Testis (tissue), 3 donors: ENCODE results near the gene ATF6B. TPM values are rescaled to one million over a fixed set of nuclear protein-coding genes. Genes with fewer than 3 reads are reported as not detected.
A peak's percentile ranks its signal among the peaks of the same experiment; 100 is the strongest.
"Not testable (repeated sequence)": the region's sequence is repeated elsewhere in the genome, so short reads cannot be mapped to it uniquely, and the experiment has no call there.

Experiments
- DNase-seq: peaks from one replicate; pipeline ENCODE4 v3.0.0-alpha.2; 2019
- H3K27ac ChIP-seq, 2 donors: fragments of 200-600 bp; sonication (generic); one replicate each; pipeline ENCODE4 v1.5.1; 2019
- H3K27me3 ChIP-seq: fragments of 200-600 bp; sonication (generic); one replicate; pipeline ENCODE4 v1.5.1; 2019
- H3K36me3 ChIP-seq: fragments of 200-600 bp; sonication (generic); one replicate; pipeline ENCODE4 v1.5.1; 2017; ENCODE audit warnings: low read depth; ENCODE audit errors: missing control alignments
- H3K4me1 ChIP-seq: fragments of 200-600 bp; sonication (generic); one replicate; pipeline ENCODE4 v1.5.1; 2019
- H3K4me3 ChIP-seq, 2 donors: fragments of 200-600 bp; sonication (generic); one replicate each; pipeline ENCODE4 v1.5.1; 2017 to 2019
- H3K9me3 ChIP-seq: fragments of 200-600 bp; sonication (generic); one replicate; pipeline ENCODE4 v1.5.1; 2017
- CTCF ChIP-seq, 3 experiments: fragments of 450-650 bp in 2 of 3; fragments of 200-600 bp in 1 of 3; sonication (generic) in 1 of 3; IDR thresholded peaks; one replicate each; pipeline ENCODE4 v1.5.1; 2016 to 2019; ENCODE audit warnings: antibody characterized with exemption in 3 of 3, mild to moderate bottlenecking in 2 of 3, moderate library complexity in 1 of 3
- POLR2A ChIP-seq: fragments of 450-650 bp; IDR thresholded peaks from one replicate; pipeline ENCODE4 v1.6.1; 2017; ENCODE audit warnings: antibody characterized with exemption, mild to moderate bottlenecking, moderate library complexity
- whole genome bisulfite sequencing, 2 donors: methylation state at CpG; one replicate each; pipeline ENCODE4 v1.1.5; 2018; 5-methylcytosine and 5-hydroxymethylcytosine counted together
- intact Hi-C: fragments of 100-400 bp; cut with DNase I; formaldehyde crosslinking; loops from one replicate; pipeline ENCODE4 v1.15.1; 2023; ENCODE audit warnings: low total_unique reads
- polyA plus RNA-seq: library from polyadenylated mRNA; stranded (reverse); fragments of 350-450 nt; fragmentation: Illumina TruSeq; extraction: RNeasy Lipid Tissue Mini Kit (QIAGEN cat#74804); gene quantifications from one replicate; pipeline ENCODE4 v1.2.3, GENCODE V29; 2014; ENCODE audit warnings: low read depth, low replicate concordance; ENCODE audit not compliant: insufficient read depth
- total RNA-seq, 2 donors: library from RNA; depleted of rRNA; stranded (reverse); fragments of >200 nt; gene quantifications; one replicate each; pipeline ENCODE4 v1.2.3, GENCODE V29; 2016

Gene ATF6B
- total and polyA plus RNA-seq, 3 donors from 2014 or later: 76.3 to 138 (median 120) TPM

DNA sequence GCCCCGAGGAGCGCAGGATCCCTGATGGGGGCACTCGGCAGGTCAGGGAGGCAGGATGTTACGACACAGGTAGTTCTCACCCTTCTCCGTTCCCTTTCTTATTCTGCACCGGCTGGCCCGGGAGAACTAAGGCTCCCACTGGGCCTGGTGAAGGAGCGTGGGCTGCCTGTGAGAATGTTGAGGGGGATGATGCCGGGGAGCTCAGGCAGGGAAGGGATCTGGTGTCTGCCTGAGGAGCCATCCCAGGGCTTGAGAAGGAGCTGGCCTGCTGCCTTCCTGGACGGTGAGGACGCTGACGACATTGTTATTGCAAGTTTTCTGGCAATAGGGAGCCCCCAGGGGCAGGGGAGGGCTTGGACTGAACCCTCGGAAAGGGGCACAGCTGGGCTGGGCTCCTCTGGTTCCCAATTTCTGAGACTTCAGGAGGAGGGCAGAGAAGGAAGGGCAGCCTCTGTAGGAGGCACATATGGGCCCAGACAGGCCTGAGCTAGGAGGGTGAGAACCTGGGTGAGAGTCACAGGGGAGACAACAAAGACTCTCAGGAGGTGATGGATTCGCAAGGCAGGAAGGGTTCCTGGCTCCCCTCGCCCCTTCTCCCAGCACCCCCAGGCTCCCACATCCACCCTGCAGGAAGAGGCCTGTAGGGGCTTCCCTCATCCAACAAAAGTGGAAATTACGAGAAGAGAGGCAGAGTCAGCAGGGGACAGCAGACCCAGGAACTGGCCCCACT, 57.1 kb downstream of the ATF6B start:
- peak; percentile 41 for DNase-seq

GRCh38 chr6:32069878-32070515, 58.0 kb downstream of the ATF6B start:
- intact Hi-C loops: no loop called here
- Histone ChIP-seq H3K36me3 (no peaks in the 10 kb centered on the region), H3K27me3 (no peaks in the 10 kb centered on the region), H3K27ac (no peak overlapping the region), H3K4me3 (no peak overlapping the region), H3K4me1 (peaks cover 3% of the 10 kb centered on the region), H3K9me3 (no peaks in the 10 kb centered on the region)
- TF ChIP-seq POLR2A: no peak
- no peak for TF ChIP-seq CTCF (IDR thresholded peaks at IDR 0.05)
- no peak for DNase-seq
- 87% methylated on average over 10 to 24 of the region's 24 CpGs for WGBS, 2 donors

More for the DNA sequence above, 57.1 kb downstream of the ATF6B start:
- WGBS, 2 donors: 77% methylated on average over 10 to 16 of the region's 16 CpGs
- intact Hi-C loops: no loop called here
- H3K4me1 ChIP-seq: peaks cover 3% of the 10 kb centered on the region
- TF ChIP-seq POLR2A: no peak
- no peak for TF ChIP-seq CTCF (IDR thresholded peaks at IDR 0.05)
- H3K27ac ChIP-seq: peak overlapping the region in 1 of 2 donors; percentile 63
- H3K27me3 ChIP-seq: no peaks in the 10 kb centered on the region
- no peaks in the 10 kb centered on the region for H3K36me3 ChIP-seq
- no peaks in the 10 kb centered on the region for H3K9me3 ChIP-seq
- no peak overlapping the region for H3K4me3 ChIP-seq

DNA sequence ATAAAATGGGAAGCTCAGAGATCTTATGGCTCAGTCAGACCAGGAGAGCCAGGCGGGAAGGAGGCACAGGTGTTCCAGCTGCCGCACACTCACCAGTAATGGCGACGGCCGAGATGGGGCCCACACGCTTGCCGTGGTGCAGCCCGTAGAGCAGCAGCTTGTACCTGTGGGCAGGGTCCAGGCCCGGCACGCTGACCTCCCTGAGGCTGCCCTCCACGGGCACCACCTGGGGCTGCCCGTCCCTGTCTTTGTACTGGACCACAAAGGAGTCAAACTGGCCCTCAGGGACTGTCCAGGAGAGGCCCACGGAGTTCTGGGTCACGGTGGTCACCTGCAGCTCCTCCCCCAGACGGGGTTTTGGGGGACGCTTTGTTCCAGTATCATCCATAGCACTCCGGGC, 58.6 kb downstream of the ATF6B start:
- Histone ChIP-seq H3K4me3 (no peak overlapping the region), H3K27me3 (no peaks in the 10 kb centered on the region), H3K9me3 (no peaks in the 10 kb centered on the region), H3K36me3 (no peaks in the 10 kb centered on the region), H3K27ac (no peak overlapping the region), H3K4me1 (peaks cover 3% of the 10 kb centered on the region)
- 94 to 96% methylated on average over 7 to 17 of the region's 17 CpGs for WGBS, 2 donors
- no peak for DNase-seq
- intact Hi-C loops: no loop called here
- TF ChIP-seq CTCF (IDR thresholded peaks at IDR 0.05): no peak
- TF ChIP-seq POLR2A: no peak

DNA sequence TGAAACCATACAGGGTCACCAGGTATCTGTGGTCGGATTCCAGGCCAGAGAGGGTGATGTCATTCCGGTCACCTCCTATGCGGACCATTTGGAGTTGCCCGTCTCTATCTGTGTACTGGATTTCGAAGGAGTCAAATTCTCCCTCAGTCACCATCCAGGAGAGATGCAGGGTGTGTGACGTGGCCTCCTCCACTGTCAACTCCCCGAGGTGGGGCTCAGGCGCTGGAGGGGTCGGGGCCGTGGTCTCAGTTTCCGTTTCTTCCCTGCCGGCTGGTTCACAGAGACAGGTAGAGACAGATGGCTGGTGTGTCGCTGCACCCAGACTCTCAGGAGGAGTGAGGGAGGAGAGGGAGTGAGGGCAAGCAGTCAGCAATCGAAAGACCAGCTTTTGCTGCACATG, 59.2 kb downstream of the ATF6B start:
- H3K27me3 ChIP-seq: no peaks in the 10 kb centered on the region
- DNase-seq: no peak
- peaks cover 3% of the 10 kb centered on the region for H3K4me1 ChIP-seq
- no peaks in the 10 kb centered on the region for H3K36me3 ChIP-seq
- TF ChIP-seq CTCF (IDR thresholded peaks at IDR 0.05) (no peak), POLR2A (no peak)
- intact Hi-C loops: no loop called here
- 91 to 92% methylated on average over 12 to 14 of the region's 14 CpGs for WGBS, 2 donors
- no peak overlapping the region for H3K27ac ChIP-seq
- no peaks in the 10 kb centered on the region for H3K9me3 ChIP-seq
- H3K4me3 ChIP-seq: no peak overlapping the region

DNA sequence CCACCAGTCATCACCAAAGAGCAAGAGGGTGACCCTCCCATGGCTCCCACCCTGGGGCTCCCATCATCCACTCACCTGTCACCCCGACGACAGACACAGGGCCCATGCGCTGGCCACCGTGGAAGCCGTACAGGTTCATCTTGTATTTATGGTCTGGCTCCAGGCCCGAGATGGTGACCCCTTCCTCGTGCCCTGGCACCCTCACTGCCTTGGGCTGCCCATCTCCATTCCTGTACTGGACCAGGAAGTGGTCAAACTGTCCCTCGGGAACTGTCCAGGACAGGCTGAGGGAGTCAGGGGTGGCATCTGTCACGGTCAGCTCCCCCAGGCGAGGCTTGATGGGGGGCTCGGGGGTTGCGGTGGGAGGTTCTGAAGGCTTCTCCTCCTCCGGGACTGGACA, 59.7 kb downstream of the ATF6B start:
- WGBS, 2 donors: 94 to 95% methylated on average over 8 to 13 of the region's 13 CpGs
- H3K9me3 ChIP-seq, H3K27ac ChIP-seq, intact Hi-C loops, H3K4me1 ChIP-seq, DNase-seq, H3K4me3 ChIP-seq, H3K27me3 ChIP-seq, H3K36me3 ChIP-seq: not testable (repeated sequence)

DNA sequence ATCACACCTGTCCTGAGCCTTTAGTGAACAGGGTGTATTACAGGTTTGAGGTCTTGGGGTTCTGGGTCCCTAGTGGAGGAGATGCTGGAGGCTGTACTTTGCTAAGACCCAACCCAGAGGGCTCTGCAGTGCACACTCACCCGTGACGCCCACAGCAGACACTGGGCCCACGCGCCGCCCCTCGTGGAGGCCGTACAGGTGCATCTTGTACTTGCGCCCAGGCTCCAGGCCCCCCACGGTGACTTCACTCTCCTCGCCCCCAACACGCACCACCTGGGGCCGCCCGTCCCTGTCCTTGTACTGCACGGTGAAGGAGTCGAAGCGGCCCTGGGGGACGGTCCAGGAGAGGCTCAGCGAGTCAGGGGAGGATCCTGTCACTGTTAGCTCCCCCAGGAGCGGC, 60.5 kb downstream of the ATF6B start:
- H3K9me3 ChIP-seq, intact Hi-C loops, H3K27ac ChIP-seq, H3K4me3 ChIP-seq, H3K4me1 ChIP-seq, H3K36me3 ChIP-seq, H3K27me3 ChIP-seq, DNase-seq: not testable (repeated sequence)
- WGBS, 2 donors: 80 to 92% methylated on average over 3 to 19 of the region's 19 CpGs
